Kasumi-1 (cell line): Measurements from ENCODE around the gene BOLA1.
"Not testable (repeated sequence)": the region's sequence is repeated elsewhere in the genome, so short reads cannot be mapped to it uniquely, and the experiment has no call there.

Experiments used
- DNase-seq, 2 experiments: peaks; one replicate each; lab custom pipeline; 2025; lab: John Stamatoyannopoulos, UW

The BOLA1 gene

GRCh38 chr1:149887196-149887455 is 12.2 kb upstream of the BOLA1 start:
- DNase-seq = not testable (repeated sequence)

- peak; percentile 99 to 100 for DNase-seq
Observed at GRCh38 chr1:149887456-149888246, 11.7 kb upstream of the BOLA1 start.

GRCh38 chr1:149888247-149888998 is 10.9 kb upstream of the BOLA1 start:
- DNase-seq = peak; percentile 98 to 99

GRCh38 chr1:149888999-149889289 is 10.4 kb upstream of the BOLA1 start:
- no peak for DNase-seq

GRCh38 chr1:149896575-149896974 is 2.8 kb upstream of the BOLA1 start:
- DNase-seq = no peak

- DNase-seq = no peak
Observed at GRCh38 chr1:149903836-149904491, 4.6 kb downstream of the BOLA1 start.

- no peak for DNase-seq
Observed at GRCh38 chr1:149906570-149907075, 7.3 kb downstream of the BOLA1 start.

GRCh38 chr1:149914545-149914944 is 15.2 kb downstream of the BOLA1 start:
- peak in 1 of 2 experiments; percentile 19 for DNase-seq

GRCh38 chr1:149915429-149916192 is 16.2 kb downstream of the BOLA1 start:
- no peak for DNase-seq

- DNase-seq = peak; percentile 53 to 70
Observed at GRCh38 chr1:149916193-149916897, 17.0 kb downstream of the BOLA1 start.

GRCh38 chr1:149916898-149917252 is 17.5 kb downstream of the BOLA1 start:
- no peak for DNase-seq

- DNase-seq = peak; percentile 71 to 74
Observed at GRCh38 chr1:149917571-149918144, 18.3 kb downstream of the BOLA1 start, which contains the start of gene SV2A. TSS of gene SV2A (minus strand) at chr1:149917844. CDS start at chr1:149913840, 4,004 bp downstream.

GRCh38 chr1:149923626-149924025 is 24.3 kb downstream of the BOLA1 start:
- no peak for DNase-seq

GRCh38 chr1:149925345-149925744 is 26.0 kb downstream of the BOLA1 start:
- no peak for DNase-seq

GRCh38 chr1:149925751-149926150 is 26.4 kb downstream of the BOLA1 start:
- DNase-seq = no peak

GRCh38 chr1:149926296-149926695 is 26.9 kb downstream of the BOLA1 start:
- no peak for DNase-seq

- no peak for DNase-seq
Observed at GRCh38 chr1:149927056-149927562, 27.7 kb downstream of the BOLA1 start.

GRCh38 chr1:149927563-149928400 is 28.4 kb downstream of the BOLA1 start, which contains the start of gene SF3B4:
TSS of gene SF3B4 (minus strand) at chr1:149927803. CDS start at chr1:149927759, 44 bp downstream.
- DNase-seq = peak; percentile 96

GRCh38 chr1:149928401-149928724 is 29.0 kb downstream of the BOLA1 start:
- DNase-seq = peak; percentile 48 to 62

- DNase-seq = no peak
Observed at GRCh38 chr1:149929856-149930255, 30.5 kb downstream of the BOLA1 start.
